Keratinocyte (primary cell): ENCODE data around the gene MYH7B. TPM values are rescaled to one million over a fixed set of nuclear protein-coding genes. Genes with fewer than 3 reads are reported as not detected.

Experiments
- DNase-seq: peaks from one replicate; pipeline ENCODE4 v3.0.0-alpha.2; 2011; ENCODE audit warnings: low read depth, missing footprints, low spot score
- FAIRE-seq: peaks from 2 replicates; lab custom pipeline; 2011; peaks lifted over from hg19 to GRCh38; lab: Jason Lieb, UNC
- H2AFZ ChIP-seq: 2 replicates; pipeline ENCODE4 v1.6.0; 2012; ENCODE audit warnings: low read length, control low read depth, inconsistent platforms; ENCODE audit not compliant: control insufficient read depth
- H3K27ac ChIP-seq: 2 replicates; pipeline ENCODE4 v1.5.1; 2011; ENCODE audit warnings: low read length; ENCODE audit not compliant: control insufficient read depth, insufficient read depth
- H3K27me3 ChIP-seq: 3 replicates; pipeline ENCODE4 v1.6.0; 2011; ENCODE audit warnings: low read length; ENCODE audit not compliant: control insufficient read depth, insufficient read depth; ENCODE audit errors: extremely low read depth
- H3K36me3 ChIP-seq, 2 experiments: 2 replicates in 1 of 2; 3 replicates in 1 of 2; pipeline ENCODE4 v1.5.1; 2011; ENCODE audit warnings: low read length in 2 of 2, mild to moderate bottlenecking in 1 of 2; ENCODE audit not compliant: control insufficient read depth in 2 of 2, insufficient read depth in 2 of 2; ENCODE audit errors: extremely low read depth in 1 of 2
- H3K4me1 ChIP-seq: 3 replicates; pipeline ENCODE4 v1.5.1; 2011; ENCODE audit warnings: low read length; ENCODE audit not compliant: control insufficient read depth, insufficient read depth; ENCODE audit errors: extremely low read depth
- H3K4me2 ChIP-seq: 3 replicates; pipeline ENCODE4 v1.6.0; 2011; ENCODE audit warnings: low read depth, low read length; ENCODE audit not compliant: control insufficient read depth, insufficient read depth; ENCODE audit errors: extremely low read depth
- H3K4me3 ChIP-seq, 3 experiments: fragments of 200-600 bp in 1 of 3; sonication (generic) in 1 of 3; 2 replicates in 2 of 3; 3 replicates in 1 of 3; pipeline ENCODE4 v1.5.1; 2011 to 2016; ENCODE audit warnings: low read length in 3 of 3, mild to moderate bottlenecking in 3 of 3, control low read depth in 2 of 3, inconsistent platforms in 1 of 3, low read depth in 1 of 3, mixed read lengths in 1 of 3, mixed run types in 1 of 3, moderate library complexity in 1 of 3; ENCODE audit not compliant: control insufficient read depth in 2 of 3, insufficient read depth in 2 of 3; ENCODE audit errors: extremely low read depth in 1 of 3
- H3K79me2 ChIP-seq: 2 replicates; pipeline ENCODE4 v1.6.0; 2012; ENCODE audit warnings: low read length; ENCODE audit not compliant: control insufficient read depth, insufficient read depth
- H3K9ac ChIP-seq: 3 replicates; pipeline ENCODE4 v1.6.0; 2011; ENCODE audit warnings: low read length; ENCODE audit not compliant: control insufficient read depth, insufficient read depth; ENCODE audit errors: extremely low read depth
- H3K9me1 ChIP-seq: 3 replicates; pipeline ENCODE4 v1.6.0; 2011; ENCODE audit warnings: low read length; ENCODE audit not compliant: control insufficient read depth, insufficient read depth; ENCODE audit errors: extremely low read depth
- H3K9me3 ChIP-seq: 2 replicates; pipeline ENCODE4 v1.5.1; 2012; ENCODE audit warnings: low read depth, low read length; ENCODE audit not compliant: control insufficient read depth
- H4K20me1 ChIP-seq: 3 replicates; pipeline ENCODE4 v1.6.0; 2011; ENCODE audit warnings: low read length; ENCODE audit not compliant: control insufficient read depth, insufficient read depth; ENCODE audit errors: extremely low read depth
- CTCF ChIP-seq, 3 experiments: IDR thresholded peaks in 1 of 3; conservative IDR thresholded peaks in 1 of 3; optimal IDR thresholded peaks in 1 of 3; 2 replicates in 2 of 3; 3 replicates in 1 of 3; pipeline versions ENCODE3 to v1.5.1; 2011; ENCODE audit warnings: low read length in 3 of 3, mild to moderate bottlenecking in 3 of 3, moderate library complexity in 2 of 3, control low read depth in 1 of 3, inconsistent platforms in 1 of 3; ENCODE audit not compliant: insufficient read depth in 2 of 3; ENCODE audit errors: extremely low read depth in 1 of 3
- EZH2 ChIP-seq: IDR thresholded peaks from one replicate; pipeline ENCODE4 v1.6.1; 2012; ENCODE audit warnings: inconsistent platforms, mild to moderate bottlenecking, low read length, moderate library complexity
- dilution Hi-C: fragments of 300-500 bp; cut with MboI; formaldehyde crosslinking; loops from one replicate; pipeline ENCODE4 v1.7.0; 2020; ENCODE audit warnings: low sequenced_read_pairs; ENCODE audit not compliant: extremely low pct_ligation_motif_present
- polyA plus RNA-seq, 5 experiments: library from polyadenylated mRNA; depleted of rRNA in 3 of 5; stranded (reverse) in 3 of 5; stranded (forward) in 1 of 5; unstranded in 1 of 5; fragments of >200 nt; gene quantifications; 1 replicate in 1 of 5; 2 replicates in 3 of 5; 3 replicates in 1 of 5; pipeline versions ENCODE4 v1.2.1 to v1.2.3, GENCODE V29; 2011 to 2012; ENCODE audit warnings: missing spikeins in 2 of 5, low read depth in 1 of 5, low replicate concordance in 1 of 5

MYH7B gene
- polyA plus RNA-seq, 1 donor (not counting 4 experiments of a cell fraction or from before 2014, with no cell fraction given) = 0.01 TPM

- peaks cover 12% of the 10 kb centered on the region for H3K79me2 ChIP-seq
- dilution Hi-C loops = no loop called here
- peak overlapping the region; percentile 57 to 94 (median 91) for H3K4me3 ChIP-seq
- no peak for FAIRE-seq
- H3K9me3 ChIP-seq = no peaks in the 10 kb centered on the region
- no peaks in the 10 kb centered on the region for H4K20me1 ChIP-seq
- H3K4me2 ChIP-seq = peak overlapping the region; percentile 100
- peak overlapping the region; percentile 82 for H2AFZ ChIP-seq
- H3K4me1 ChIP-seq = peaks cover 38% of the 10 kb centered on the region
- H3K27ac ChIP-seq = peak overlapping the region; percentile 84
- no peak for DNase-seq
- peak overlapping the region; percentile 90 for H3K9ac ChIP-seq
- H3K36me3 ChIP-seq = peaks cover 0 to 4% of the 10 kb centered on the region in 2 experiments
- H3K27me3 ChIP-seq = no peaks in the 10 kb centered on the region
- H3K9me1 ChIP-seq = peaks cover 2% of the 10 kb centered on the region
- TF ChIP-seq CTCF (optimal IDR thresholded peaks at IDR 0.05 in 1 of 3, IDR thresholded peaks at IDR 0.05 in 1 of 3, conservative IDR thresholded peaks at IDR 0.05 in 1 of 3; ENCODE audit: extremely low read depth in 1 of 3, insufficient read depth in 2 of 3, low read length in 3 of 3) (no peak), EZH2 (no peak)
Observed at GRCh38 chr20:34954904-34955230, 801 bp upstream of the MYH7B start.

GRCh38 chr20:34956041-34956458 is 382 bp downstream of the MYH7B start:
- H4K20me1 ChIP-seq = no peaks in the 10 kb centered on the region
- peaks cover 35% of the 10 kb centered on the region for H3K4me1 ChIP-seq
- H3K4me3 ChIP-seq = peak overlapping the region; percentile 57 to 94 (median 91)
- peak overlapping the region; percentile 89 for H2AFZ ChIP-seq
- no peak for TF ChIP-seq EZH2
- no peak for TF ChIP-seq CTCF (optimal IDR thresholded peaks at IDR 0.05 in 1 of 3, IDR thresholded peaks at IDR 0.05 in 1 of 3, conservative IDR thresholded peaks at IDR 0.05 in 1 of 3; ENCODE audit: extremely low read depth in 1 of 3, insufficient read depth in 2 of 3, low read length in 3 of 3)
- H3K27ac ChIP-seq = peak overlapping the region; percentile 84
- no peaks in the 10 kb centered on the region for H3K9me3 ChIP-seq
- DNase-seq (no peak), FAIRE-seq (no peak)
- peak overlapping the region; percentile 100 for H3K4me2 ChIP-seq
- H3K79me2 ChIP-seq = peaks cover 12% of the 10 kb centered on the region
- no peaks in the 10 kb centered on the region for H3K36me3 ChIP-seq
- peak overlapping the region; percentile 90 for H3K9ac ChIP-seq
- dilution Hi-C loops = no loop called here
- peaks cover 2% of the 10 kb centered on the region for H3K9me1 ChIP-seq
- H3K27me3 ChIP-seq = no peaks in the 10 kb centered on the region
